ENCODE results near the gene SLC29A4.

Gene SLC29A4, protein sequence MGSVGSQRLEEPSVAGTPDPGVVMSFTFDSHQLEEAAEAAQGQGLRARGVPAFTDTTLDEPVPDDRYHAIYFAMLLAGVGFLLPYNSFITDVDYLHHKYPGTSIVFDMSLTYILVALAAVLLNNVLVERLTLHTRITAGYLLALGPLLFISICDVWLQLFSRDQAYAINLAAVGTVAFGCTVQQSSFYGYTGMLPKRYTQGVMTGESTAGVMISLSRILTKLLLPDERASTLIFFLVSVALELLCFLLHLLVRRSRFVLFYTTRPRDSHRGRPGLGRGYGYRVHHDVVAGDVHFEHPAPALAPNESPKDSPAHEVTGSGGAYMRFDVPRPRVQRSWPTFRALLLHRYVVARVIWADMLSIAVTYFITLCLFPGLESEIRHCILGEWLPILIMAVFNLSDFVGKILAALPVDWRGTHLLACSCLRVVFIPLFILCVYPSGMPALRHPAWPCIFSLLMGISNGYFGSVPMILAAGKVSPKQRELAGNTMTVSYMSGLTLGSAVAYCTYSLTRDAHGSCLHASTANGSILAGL

DNA sequence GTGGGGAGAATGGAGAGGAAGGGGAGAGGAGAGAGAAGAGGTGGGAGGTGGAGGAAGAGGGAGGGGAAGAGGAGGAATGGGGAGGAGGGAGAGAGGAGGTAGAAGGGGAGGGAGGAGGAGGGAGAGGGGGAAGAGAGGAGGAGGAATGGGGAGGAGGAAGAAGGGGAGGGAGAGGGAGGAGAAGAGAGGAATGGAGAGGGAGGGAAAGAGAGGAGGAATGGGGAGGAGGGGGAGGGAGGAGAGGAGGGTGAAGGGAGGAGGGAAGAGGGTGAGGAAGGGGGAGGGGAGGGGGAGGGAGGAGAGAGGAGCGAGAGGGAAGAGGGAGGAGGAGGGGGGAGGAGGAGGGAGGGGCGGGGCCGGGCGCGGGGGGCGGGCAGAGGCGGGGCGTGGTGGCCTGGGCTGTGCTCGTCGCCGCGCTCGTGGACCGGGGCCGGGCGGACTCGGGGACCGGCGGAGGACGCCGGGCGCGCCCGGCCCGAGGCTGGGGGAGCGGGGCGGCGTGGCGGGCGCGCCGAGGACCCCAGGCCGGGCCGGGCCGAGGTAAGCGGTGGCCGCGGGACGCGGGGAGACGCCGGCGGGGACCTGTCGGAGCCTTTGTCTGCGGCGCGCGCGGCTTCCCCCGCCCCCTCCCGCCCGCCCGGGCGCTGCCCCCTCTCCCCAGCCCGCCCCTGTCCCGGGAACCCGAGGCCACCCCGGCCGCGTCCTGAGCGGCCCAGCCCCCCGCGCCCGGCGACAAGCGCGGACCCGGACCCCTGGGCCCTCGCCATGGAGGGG, at the start of gene SLC29A4:
TSS of gene SLC29A4 (plus strand) at position 401 of the 774 bp plus-strand sequence. CDS start 4,874 bp downstream, outside the sequence.
- no peak for TF ChIP-seq ARNTL (CRISPR knock-in tag; IDR thresholded peaks at IDR 0.05; ENCODE audit: borderline replicate concordance, low read depth)
- TF ChIP-seq PATZ1 (CRISPR knock-in tag; IDR thresholded peaks at IDR 0.05; ENCODE audit: borderline replicate concordance) = no peak
- no peak for TF ChIP-seq GLIS3 (CRISPR knock-in tag; IDR thresholded peaks at IDR 0.05)
- no peak for TF ChIP-seq SNAI2 (CRISPR knock-in tag; IDR thresholded peaks at IDR 0.05)
- no peak for TF ChIP-seq ZNF565 (CRISPR knock-in tag; conservative IDR thresholded peaks at IDR 0.05; ENCODE audit: low read depth)
- TF ChIP-seq TCF4 (CRISPR knock-in tag; IDR thresholded peaks at IDR 0.05; ENCODE audit: borderline replicate concordance) = no peak
- no peak for TF ChIP-seq ESRRG (CRISPR knock-in tag; IDR thresholded peaks at IDR 0.05)
- TF ChIP-seq BACH2 (CRISPR knock-in tag; IDR thresholded peaks at IDR 0.05; ENCODE audit: borderline replicate concordance) = no peak
- TF ChIP-seq ISL1 (CRISPR knock-in tag; IDR thresholded peaks at IDR 0.05) = no peak
- TF ChIP-seq ZFP30 (CRISPR knock-in tag; IDR thresholded peaks at IDR 0.05) = no peak
- TF ChIP-seq ZNF70 (CRISPR knock-in tag; IDR thresholded peaks at IDR 0.05) = no peak
- TF ChIP-seq TOX (CRISPR knock-in tag; IDR thresholded peaks at IDR 0.05; ENCODE audit: borderline replicate concordance) = no peak
- TF ChIP-seq, protein P1, sequence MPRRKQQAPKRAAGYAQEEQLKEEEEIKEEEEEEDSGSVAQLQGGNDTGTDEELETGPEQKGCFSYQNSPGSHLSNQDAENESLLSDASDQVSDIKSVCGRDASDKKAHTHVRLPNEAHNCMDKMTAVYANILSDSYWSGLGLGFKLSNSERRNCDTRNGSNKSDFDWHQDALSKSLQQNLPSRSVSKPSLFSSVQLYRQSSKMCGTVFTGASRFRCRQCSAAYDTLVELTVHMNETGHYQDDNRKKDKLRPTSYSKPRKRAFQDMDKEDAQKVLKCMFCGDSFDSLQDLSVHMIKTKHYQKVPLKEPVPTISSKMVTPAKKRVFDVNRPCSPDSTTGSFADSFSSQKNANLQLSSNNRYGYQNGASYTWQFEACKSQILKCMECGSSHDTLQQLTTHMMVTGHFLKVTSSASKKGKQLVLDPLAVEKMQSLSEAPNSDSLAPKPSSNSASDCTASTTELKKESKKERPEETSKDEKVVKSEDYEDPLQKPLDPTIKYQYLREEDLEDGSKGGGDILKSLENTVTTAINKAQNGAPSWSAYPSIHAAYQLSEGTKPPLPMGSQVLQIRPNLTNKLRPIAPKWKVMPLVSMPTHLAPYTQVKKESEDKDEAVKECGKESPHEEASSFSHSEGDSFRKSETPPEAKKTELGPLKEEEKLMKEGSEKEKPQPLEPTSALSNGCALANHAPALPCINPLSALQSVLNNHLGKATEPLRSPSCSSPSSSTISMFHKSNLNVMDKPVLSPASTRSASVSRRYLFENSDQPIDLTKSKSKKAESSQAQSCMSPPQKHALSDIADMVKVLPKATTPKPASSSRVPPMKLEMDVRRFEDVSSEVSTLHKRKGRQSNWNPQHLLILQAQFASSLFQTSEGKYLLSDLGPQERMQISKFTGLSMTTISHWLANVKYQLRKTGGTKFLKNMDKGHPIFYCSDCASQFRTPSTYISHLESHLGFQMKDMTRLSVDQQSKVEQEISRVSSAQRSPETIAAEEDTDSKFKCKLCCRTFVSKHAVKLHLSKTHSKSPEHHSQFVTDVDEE (CRISPR knock-in tag; IDR thresholded peaks at IDR 0.05) = no peak
- peak; percentile 19 for ATAC-seq

DNA sequence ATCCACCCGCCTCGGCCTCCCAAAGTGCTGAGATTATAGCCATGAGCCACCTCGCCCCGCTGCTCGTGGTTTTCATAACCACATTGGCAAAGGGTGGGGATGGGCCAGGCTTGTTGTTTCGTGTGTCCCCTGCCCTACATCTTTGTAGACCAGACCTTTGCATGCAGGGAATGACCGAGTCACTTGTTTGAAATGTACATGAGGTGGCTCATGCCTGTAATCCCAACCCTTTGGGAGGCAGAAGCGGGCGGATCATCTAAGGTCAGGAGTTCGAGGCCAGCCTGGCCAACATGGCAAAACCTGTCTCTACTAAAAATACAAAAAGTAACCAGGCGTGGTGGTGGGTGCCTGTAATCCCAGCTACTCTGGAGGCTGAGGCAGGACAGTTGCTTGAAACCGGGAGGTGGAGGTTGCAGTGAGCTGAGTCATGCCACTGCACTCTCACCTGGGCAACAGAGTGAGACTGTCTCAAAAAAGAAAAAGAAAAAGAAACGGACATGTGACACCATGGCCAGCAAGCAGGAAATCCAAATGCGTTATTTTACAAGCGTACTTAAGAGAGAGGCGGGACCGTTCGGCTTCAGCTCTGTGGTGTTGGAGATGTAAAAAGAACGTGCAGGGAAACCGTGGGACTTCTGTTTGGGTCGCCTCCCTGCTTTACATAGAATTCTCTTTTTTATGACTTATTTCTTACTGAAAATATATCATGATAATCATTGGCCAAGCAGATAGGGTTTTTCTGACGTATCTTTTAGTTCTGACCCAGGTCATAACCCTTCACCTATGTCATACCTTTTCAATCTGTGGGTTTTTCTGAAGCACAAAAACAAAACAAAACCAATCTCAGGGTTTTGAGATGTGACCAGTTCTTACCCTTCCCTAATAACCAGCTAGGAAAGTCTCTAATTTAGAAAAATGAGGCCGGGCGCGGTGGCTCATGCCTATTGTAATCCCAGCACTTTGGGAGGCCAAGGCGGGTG, 47.6 kb upstream of the SLC29A4 start:
- no peak for TF ChIP-seq PPARA (CRISPR knock-in tag; IDR thresholded peaks at IDR 0.05; ENCODE audit: borderline replicate concordance)
- TF ChIP-seq ISL1 (CRISPR knock-in tag; IDR thresholded peaks at IDR 0.05) = no peak
- no peak for TF ChIP-seq ARNTL (CRISPR knock-in tag; IDR thresholded peaks at IDR 0.05; ENCODE audit: borderline replicate concordance, low read depth)
- no peak for TF ChIP-seq RARB (CRISPR knock-in tag; IDR thresholded peaks at IDR 0.05)
- TF ChIP-seq OSR1 (CRISPR knock-in tag; IDR thresholded peaks at IDR 0.05) = no peak
- no peak for TF ChIP-seq ESRRG (CRISPR knock-in tag; IDR thresholded peaks at IDR 0.05)
- no peak for TF ChIP-seq ZNF565 (CRISPR knock-in tag; conservative IDR thresholded peaks at IDR 0.05; ENCODE audit: low read depth)
- no peak for TF ChIP-seq ZNF8 (CRISPR knock-in tag; IDR thresholded peaks at IDR 0.05)
- TF ChIP-seq PATZ1 (CRISPR knock-in tag; IDR thresholded peaks at IDR 0.05; ENCODE audit: borderline replicate concordance) = no peak
- TF ChIP-seq CSDC2 (CRISPR knock-in tag; IDR thresholded peaks at IDR 0.05) = no peak
- TF ChIP-seq, protein P2, sequence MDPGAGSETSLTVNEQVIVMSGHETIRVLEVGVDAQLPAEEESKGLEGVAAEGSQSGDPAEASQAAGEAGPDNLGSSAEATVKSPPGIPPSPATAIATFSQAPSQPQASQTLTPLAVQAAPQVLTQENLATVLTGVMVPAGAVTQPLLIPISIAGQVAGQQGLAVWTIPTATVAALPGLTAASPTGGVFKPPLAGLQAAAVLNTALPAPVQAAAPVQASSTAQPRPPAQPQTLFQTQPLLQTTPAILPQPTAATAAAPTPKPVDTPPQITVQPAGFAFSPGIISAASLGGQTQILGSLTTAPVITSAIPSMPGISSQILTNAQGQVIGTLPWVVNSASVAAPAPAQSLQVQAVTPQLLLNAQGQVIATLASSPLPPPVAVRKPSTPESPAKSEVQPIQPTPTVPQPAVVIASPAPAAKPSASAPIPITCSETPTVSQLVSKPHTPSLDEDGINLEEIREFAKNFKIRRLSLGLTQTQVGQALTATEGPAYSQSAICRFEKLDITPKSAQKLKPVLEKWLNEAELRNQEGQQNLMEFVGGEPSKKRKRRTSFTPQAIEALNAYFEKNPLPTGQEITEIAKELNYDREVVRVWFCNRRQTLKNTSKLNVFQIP (CRISPR knock-in tag; IDR thresholded peaks at IDR 0.05; ENCODE audit: borderline replicate concordance, low read depth) = no peak
- no peak for TF ChIP-seq SNAI2 (CRISPR knock-in tag; IDR thresholded peaks at IDR 0.05)
- no peak for TF ChIP-seq ZFP30 (CRISPR knock-in tag; IDR thresholded peaks at IDR 0.05)
- TF ChIP-seq, protein P1 (CRISPR knock-in tag; IDR thresholded peaks at IDR 0.05) = no peak
- TF ChIP-seq CSRNP3 (CRISPR knock-in tag; IDR thresholded peaks at IDR 0.05) = no peak
- no peak for TF ChIP-seq ZFP3 (CRISPR knock-in tag; IDR thresholded peaks at IDR 0.05)
- no peak for TF ChIP-seq ZC3H10 (CRISPR knock-in tag; IDR thresholded peaks at IDR 0.05)
- ATAC-seq = no peak

Data from SK-N-SH treated with all-trans-retinoic acid at 6 μM for 48 hours (cell line).